ENCODE measurements around the gene KIFBP.
"Not testable (repeated sequence)": the region's sequence is repeated elsewhere in the genome, so short reads cannot be mapped to it uniquely, and the experiment has no call there.

The KIFBP gene, protein sequence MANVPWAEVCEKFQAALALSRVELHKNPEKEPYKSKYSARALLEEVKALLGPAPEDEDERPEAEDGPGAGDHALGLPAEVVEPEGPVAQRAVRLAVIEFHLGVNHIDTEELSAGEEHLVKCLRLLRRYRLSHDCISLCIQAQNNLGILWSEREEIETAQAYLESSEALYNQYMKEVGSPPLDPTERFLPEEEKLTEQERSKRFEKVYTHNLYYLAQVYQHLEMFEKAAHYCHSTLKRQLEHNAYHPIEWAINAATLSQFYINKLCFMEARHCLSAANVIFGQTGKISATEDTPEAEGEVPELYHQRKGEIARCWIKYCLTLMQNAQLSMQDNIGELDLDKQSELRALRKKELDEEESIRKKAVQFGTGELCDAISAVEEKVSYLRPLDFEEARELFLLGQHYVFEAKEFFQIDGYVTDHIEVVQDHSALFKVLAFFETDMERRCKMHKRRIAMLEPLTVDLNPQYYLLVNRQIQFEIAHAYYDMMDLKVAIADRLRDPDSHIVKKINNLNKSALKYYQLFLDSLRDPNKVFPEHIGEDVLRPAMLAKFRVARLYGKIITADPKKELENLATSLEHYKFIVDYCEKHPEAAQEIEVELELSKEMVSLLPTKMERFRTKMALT

GRCh38 chr10:68988530-68989316 lies at the start of gene KIFBP:
Gene KIFBP, plus strand, starts transcription at chr10:68988803. Its CDS starts 30 bp downstream, at chr10:68988833.
- DNase-seq, result peak; percentile 90

DNA sequence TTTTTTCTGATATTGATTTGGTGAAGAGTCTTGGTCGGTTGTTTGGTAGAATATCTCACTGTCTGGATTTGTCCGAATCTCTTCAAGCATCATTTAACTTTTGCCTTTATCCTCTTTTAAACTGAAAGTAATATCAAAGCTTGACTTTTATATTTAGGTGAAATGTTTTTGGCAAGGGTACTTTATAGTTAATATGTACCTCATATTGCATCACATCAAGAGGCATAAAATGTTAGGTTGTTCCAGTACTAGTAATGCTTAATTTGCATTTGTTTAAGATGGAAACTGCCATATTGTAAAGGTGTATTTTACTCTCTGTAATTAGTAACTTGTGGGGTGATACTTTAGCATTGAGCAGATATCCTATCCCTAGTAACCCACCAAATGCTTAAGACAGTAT lies 49.7 kb upstream of the KIFBP start:
- DNase-seq, result no peak

DNA sequence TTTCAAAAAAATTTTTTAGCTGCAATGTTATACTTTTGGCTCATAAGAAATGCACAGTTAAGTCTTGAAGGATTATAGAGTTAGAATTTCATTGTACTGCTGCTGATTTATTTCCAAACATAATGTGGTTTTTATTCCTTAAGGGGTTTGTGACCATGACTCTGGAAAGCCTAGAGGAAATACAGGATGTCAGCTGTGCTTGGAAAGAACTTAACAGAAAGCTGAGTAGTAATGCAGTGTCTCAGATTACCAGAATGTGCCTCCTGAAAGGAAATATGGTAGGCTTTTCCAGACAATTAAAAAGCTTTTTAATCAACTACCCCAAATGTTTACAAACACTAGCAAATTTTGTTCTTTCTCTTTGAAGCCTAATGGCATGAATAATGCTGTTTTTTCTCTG lies 47.7 kb upstream of the KIFBP start:
- DNase-seq, result not testable (repeated sequence)

- DNase-seq, result no peak
These were observed 38.0 kb upstream of the KIFBP start for GRCh38 chr10:68950598-68950997.

GRCh38 chr10:68954904-68955303 lies 33.7 kb upstream of the KIFBP start:
- DNase-seq, result no peak

GRCh38 chr10:68955355-68955831 lies 33.2 kb upstream of the KIFBP start:
- peak; percentile 59 for DNase-seq

DNA sequence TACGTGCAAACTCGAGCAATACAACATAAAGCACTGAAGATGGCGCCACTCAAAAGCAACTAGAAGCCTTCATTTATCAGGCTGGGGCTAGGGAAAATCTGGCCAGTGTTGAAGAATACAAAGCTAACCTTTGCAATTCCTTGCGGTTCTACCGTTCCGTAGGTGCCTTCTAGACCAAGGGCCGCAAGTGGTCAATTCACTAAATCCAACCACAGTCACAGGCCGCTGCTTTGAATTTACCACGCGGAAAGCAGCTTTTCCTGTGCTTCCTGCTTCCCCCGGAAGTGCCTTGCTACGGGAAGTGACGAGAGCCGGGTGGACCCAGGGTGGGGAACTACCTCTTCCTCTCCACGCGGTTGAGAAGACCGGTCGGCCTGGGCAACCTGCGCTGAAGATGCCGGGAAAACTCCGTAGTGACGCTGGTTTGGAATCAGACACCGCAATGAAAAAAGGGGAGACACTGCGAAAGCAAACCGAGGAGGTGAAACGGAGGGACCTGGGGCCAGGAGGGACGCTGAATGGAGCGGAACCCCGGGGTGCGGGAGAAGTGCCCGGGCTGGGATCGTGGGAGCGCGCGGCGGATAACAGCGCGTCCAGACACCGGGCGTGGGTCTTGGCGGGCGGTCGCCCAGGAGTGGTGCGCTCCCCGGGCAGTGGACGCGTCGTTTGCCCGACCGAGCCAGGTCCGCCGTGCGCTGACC lies 32.6 kb upstream of the KIFBP start, which contains the start of gene DDX21:
Gene DDX21, plus strand, starts transcription at position 339 of the 701 bp plus-strand sequence. Its CDS starts 56 bp downstream, at position 395.
- DNase-seq, result peak; percentile 93

DNA sequence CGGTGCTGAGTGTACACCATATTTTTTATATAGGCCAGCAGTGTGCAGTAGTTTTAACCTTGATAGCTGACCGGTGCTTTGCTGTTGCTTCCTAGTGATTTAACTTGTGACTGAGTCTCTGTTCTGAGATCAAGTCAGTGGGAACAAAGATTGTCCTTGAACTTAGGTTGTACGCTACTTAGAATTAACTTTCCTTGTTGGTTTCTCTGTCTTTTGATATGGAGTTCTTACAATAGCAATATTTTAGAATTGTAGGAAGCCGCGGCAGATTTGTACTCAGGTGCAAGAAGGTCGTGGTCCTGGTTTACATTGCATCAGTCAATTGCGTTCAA lies 31.4 kb upstream of the KIFBP start:
- DNase-seq, result no peak

GRCh38 chr10:68957654-68958053 lies 30.9 kb upstream of the KIFBP start:
- DNase-seq, result no peak

DNA sequence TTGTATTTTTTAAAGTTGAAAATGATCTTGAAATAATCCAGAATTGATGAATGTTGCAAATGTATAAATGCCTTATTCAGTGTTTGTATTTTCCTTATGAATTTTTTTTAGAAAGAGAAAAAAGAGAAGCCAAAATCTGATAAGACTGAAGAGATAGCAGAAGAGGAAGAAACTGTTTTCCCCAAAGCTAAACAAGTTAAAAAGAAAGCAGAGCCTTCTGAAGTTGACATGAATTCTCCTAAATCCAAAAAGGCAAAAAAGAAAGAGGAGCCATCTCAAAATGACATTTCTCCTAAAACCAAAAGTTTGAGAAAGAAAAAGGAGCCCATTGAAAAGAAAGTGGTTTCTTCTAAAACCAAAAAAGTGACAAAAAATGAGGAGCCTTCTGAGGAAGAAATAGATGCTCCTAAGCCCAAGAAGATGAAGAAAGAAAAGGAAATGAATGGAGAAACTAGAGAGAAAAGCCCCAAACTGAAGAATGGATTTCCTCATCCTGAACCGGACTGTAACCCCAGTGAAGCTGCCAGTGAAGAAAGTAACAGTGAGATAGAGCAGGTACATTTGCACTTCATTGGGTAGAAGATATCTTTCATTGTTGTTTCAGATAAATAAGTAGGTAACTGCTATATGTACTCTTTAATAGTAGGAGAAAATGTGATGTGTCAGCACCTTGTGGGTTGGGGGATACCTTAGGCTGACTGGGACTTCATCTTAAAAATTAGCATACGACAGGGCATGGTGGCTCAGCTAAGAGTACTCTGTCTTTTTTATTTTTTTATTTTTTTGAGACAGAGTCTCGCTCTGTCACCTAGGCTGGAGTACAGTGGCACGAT lies 28.7 kb upstream of the KIFBP start:
- DNase-seq, result no peak

DNA sequence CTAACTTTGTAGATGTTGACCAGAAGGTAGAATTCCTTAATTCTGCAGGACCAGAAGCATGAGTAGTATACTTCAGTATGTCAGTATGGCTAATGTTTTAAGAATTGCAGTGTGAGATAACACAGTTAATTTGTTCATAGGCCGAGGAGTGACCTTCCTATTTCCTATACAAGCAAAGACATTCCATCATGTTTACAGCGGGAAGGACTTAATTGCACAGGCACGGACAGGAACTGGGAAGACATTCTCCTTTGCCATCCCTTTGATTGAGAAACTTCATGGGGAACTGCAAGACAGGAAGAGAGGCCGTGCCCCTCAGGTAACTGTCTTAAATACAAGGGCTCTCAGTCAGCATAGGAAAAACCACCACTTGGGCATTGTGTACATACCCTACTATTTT lies 25.5 kb upstream of the KIFBP start:
- no peak for DNase-seq

- no peak for DNase-seq
These were observed 14.6 kb upstream of the KIFBP start for GRCh38 chr10:68973975-68974374.

GRCh38 chr10:68975936-68976473 lies 12.6 kb upstream of the KIFBP start:
- not testable (repeated sequence) for DNase-seq

DNA sequence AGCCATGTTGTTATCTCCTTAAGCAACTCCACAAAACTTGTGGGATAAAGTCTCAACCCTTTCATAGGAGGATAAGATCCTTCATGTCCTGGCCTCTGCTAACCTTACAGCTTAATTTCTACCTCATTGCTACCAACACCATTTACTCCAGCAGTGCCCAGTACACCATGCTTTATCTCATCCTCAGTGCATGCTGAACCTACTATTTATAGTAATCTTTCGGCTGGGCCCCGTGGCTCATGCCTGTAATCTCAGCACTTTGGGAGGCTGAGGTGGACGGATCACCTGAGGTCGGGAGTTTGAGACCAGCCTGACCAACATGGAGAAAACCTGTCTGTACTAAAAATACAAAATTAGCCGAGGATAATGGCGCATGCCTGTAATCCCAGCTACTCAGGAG lies 8.9 kb upstream of the KIFBP start:
- not testable (repeated sequence) for DNase-seq

- DNase-seq, result no peak
These were observed 7.5 kb upstream of the KIFBP start for GRCh38 chr10:68981074-68981473.

- no peak for DNase-seq
These were observed 6.2 kb upstream of the KIFBP start for GRCh38 chr10:68982389-68982788.

GRCh38 chr10:68987611-68988010 lies 992 bp upstream of the KIFBP start:
- DNase-seq, result no peak

DNA sequence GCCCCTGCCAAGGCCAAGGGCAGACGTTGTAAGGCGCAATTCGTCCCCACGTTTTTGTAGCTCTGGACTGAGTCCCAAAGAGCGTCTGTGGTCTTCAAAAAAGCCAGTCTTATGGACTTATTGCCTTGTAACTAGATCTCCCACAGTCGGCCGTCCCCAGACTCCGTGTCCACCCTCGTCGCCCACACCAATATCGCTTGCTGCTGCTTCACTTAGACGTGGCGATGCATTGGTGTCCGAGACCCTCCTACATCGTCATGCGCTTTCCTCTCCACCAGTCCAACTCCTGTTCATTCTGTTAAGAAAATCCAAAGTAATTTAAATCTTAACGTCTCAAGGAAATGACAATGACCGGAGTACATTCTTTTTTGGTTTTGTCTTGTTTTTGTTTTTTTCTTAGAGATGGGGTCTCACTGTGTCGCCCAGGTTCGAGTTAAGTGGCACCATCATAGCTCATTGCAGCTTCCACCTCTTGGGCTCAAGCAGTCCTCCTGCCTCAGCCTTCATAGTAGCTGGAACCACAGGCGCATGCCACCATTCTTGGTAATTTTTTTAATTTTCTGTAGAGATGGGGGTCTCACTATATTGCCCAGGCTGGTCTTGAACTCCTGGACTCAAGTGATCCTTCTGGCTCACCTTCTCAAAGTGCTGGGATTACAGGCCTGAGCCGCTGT lies 851 bp downstream of the KIFBP start:
- no peak for DNase-seq

GRCh38 chr10:68992636-68993440 lies 4.2 kb downstream of the KIFBP start:
- no peak for DNase-seq

GRCh38 chr10:68997211-68997610 lies 8.6 kb downstream of the KIFBP start:
- DNase-seq, result no peak
